ENCODE data around the gene TOX2.

TOX2 gene

GRCh38 chr20:43953919-43954592 is 39.4 kb downstream of the TOX2 start:
- H3K4me3 ChIP-seq (ENCODE audit: low read depth, low read length): no peak overlapping the region
- CTCF ChIA-PET: interaction anchor here (1.0 to 1.2 kb wide), 2 partner anchors 10 to 14 kb away, joined by 3 to 5 read pairs; no protein-coding TSS in a partner anchor
- TF ChIP-seq SCRT2 (tag by site-specific recombination; IDR thresholded peaks at IDR 0.05) (peak; percentile 92), WT1 (tag by site-specific recombination; IDR thresholded peaks at IDR 0.05) (0 out of 2 replicates have a peak, but pooled peaks have one; percentile 26), ZNF148 (tag by site-specific recombination; IDR thresholded peaks at IDR 0.05; ENCODE audit: borderline replicate concordance) (no peak), SCRT1 (tag by site-specific recombination; IDR thresholded peaks at IDR 0.05; ENCODE audit: borderline replicate concordance) (peak; percentile 40; the same call in 1 of the 2 replicates), OSR2 (tag by site-specific recombination; IDR thresholded peaks at IDR 0.05) (no peak), INSM2 (tag by site-specific recombination; IDR thresholded peaks at IDR 0.05) (peak; percentile 8; the same call in 1 of the 2 replicates), HOXD13 (CRISPR knock-in tag; IDR thresholded peaks at IDR 0.05; ENCODE audit: borderline replicate concordance) (no peak), ZFP3 (tag by site-specific recombination; IDR thresholded peaks at IDR 0.05; ENCODE audit: low read depth) (no peak), ZIC2 (tag by site-specific recombination; IDR thresholded peaks at IDR 0.05) (peak; percentile 5; the same call in 1 of the 2 replicates), GLIS1 (tag by site-specific recombination; IDR thresholded peaks at IDR 0.05) (peak; percentile 39; the same call in 1 of the 2 replicates), TSHZ1 (tag by site-specific recombination; IDR thresholded peaks at IDR 0.05; ENCODE audit: borderline replicate concordance) (no peak), SP7 (tag by site-specific recombination; IDR thresholded peaks at IDR 0.05) (peak; percentile 62)
- H3K27ac ChIP-seq (ENCODE audit: extremely low read depth, low read depth, low read length): no peak overlapping the region
- POLR2A ChIA-PET: no interaction called here
- no peaks in the 10 kb centered on the region for H3K9me3 ChIP-seq (ENCODE audit: control insufficient read depth, insufficient read depth, low read depth, low read length)
- no peaks in the 10 kb centered on the region for H3K36me3 ChIP-seq (ENCODE audit: control insufficient read depth in 2 of 2, insufficient read depth in 1 of 2, low read length in 2 of 2)
- H3K4me1 ChIP-seq (ENCODE audit: control insufficient read depth, insufficient read depth, low read length): peaks cover 5% of the 10 kb centered on the region; the same call in 1 of the 2 replicates

- POLR2A ChIA-PET: no interaction called here
- no peak for TF ChIP-seq ZNF660 (tag by site-specific recombination; IDR thresholded peaks at IDR 0.05)
- no peak for TF ChIP-seq GLIS2 (tag by site-specific recombination; IDR thresholded peaks at IDR 0.05)
- no peak for TF ChIP-seq FEZF1 (tag by site-specific recombination; IDR thresholded peaks at IDR 0.05)
- TF ChIP-seq ZSCAN23 (tag by site-specific recombination; IDR thresholded peaks at IDR 0.05): no peak
- no peak for TF ChIP-seq ZNF433 (tag by site-specific recombination; IDR thresholded peaks at IDR 0.05; ENCODE audit: low read depth)
- no peak for TF ChIP-seq ZNF138 (tag by site-specific recombination; IDR thresholded peaks at IDR 0.05; ENCODE audit: borderline replicate concordance)
- no peak for TF ChIP-seq INSM2 (tag by site-specific recombination; IDR thresholded peaks at IDR 0.05)
- TF ChIP-seq TSHZ1 (tag by site-specific recombination; IDR thresholded peaks at IDR 0.05; ENCODE audit: borderline replicate concordance): no peak
- no peak for TF ChIP-seq SALL2 (tag by site-specific recombination; IDR thresholded peaks at IDR 0.05; ENCODE audit: borderline replicate concordance)
- no peak for TF ChIP-seq SP2 (tag by site-specific recombination; IDR thresholded peaks at IDR 0.05)
- TF ChIP-seq ZNF416 (tag by site-specific recombination; IDR thresholded peaks at IDR 0.05): no peak
Measured at GRCh38 chr20:43954704-43955061, 40.0 kb downstream of the TOX2 start.

More at GRCh38 chr20:43954704-43955061, 40.0 kb downstream of the TOX2 start:
- Histone ChIP-seq H3K4me1 (ENCODE audit: control insufficient read depth, insufficient read depth, low read length) (peaks cover 5% of the 10 kb centered on the region; the same call in 1 of the 2 replicates), H3K9me3 (ENCODE audit: control insufficient read depth, insufficient read depth, low read depth, low read length) (no peaks in the 10 kb centered on the region), H3K36me3 (ENCODE audit: control insufficient read depth in 2 of 2, insufficient read depth in 1 of 2, low read length in 2 of 2) (no peaks in the 10 kb centered on the region), H3K27ac (ENCODE audit: extremely low read depth, low read depth, low read length) (no peak overlapping the region), H3K4me3 (ENCODE audit: low read depth, low read length) (no peak overlapping the region)
- CTCF ChIA-PET: interaction anchor here (0.6 to 1.2 kb wide), 4 partner anchors 9 to 237 kb away, joined by 3 to 4 read pairs (median 3); no protein-coding TSS in a partner anchor

Data from HEK293 (cell line).